Right lobe of liver (tissue), 6 donors: Measurements from ENCODE around the gene SRC. TPM values are rescaled to one million over a fixed set of nuclear protein-coding genes. Genes with fewer than 3 reads are reported as not detected.

Experiments
- ATAC-seq, 4 donors: fragments of 200-7000 bp; cut with Tn5 transposase; one replicate each; pipeline ENCODE4 v1.9.1; 2020; ENCODE audit warnings: mild to moderate bottlenecking in 4 of 4, moderate library complexity in 4 of 4
- DNase-seq, 3 donors: peaks; one replicate each; pipeline ENCODE4 v3.0.0-alpha.2; 2020
- H3K27ac ChIP-seq, 3 donors: fragments of 200-600 bp; one replicate each; pipeline ENCODE4 v1.8.0; 2022
- H3K27me3 ChIP-seq, 2 donors: fragments of 200-600 bp; one replicate each; pipeline ENCODE4 v1.8.0; 2022
- H3K36me3 ChIP-seq, 4 donors: fragments of 200-600 bp; sonication (generic) in 1 of 4; one replicate each; pipeline versions ENCODE4 v1.5.1 to v1.8.0; 2017 to 2022; ENCODE audit warnings: control low read depth in 1 of 4
- H3K4me1 ChIP-seq, 4 donors: fragments of 200-600 bp; sonication (generic) in 1 of 4; one replicate each; pipeline versions ENCODE4 v1.5.1 to v1.8.0; 2017 to 2022; ENCODE audit warnings: control low read depth in 1 of 4
- H3K4me3 ChIP-seq, 3 donors: fragments of 200-600 bp; one replicate each; pipeline ENCODE4 v1.8.0; 2022
- H3K9me3 ChIP-seq, 4 donors: fragments of 200-600 bp; sonication (generic) in 1 of 4; one replicate each; pipeline versions ENCODE4 v1.5.1 to v1.8.0; 2017 to 2022; ENCODE audit warnings: control low read depth in 1 of 4
- POLR2A ChIP-seq: fragments of 450-650 bp; IDR thresholded peaks from one replicate; pipeline ENCODE4 v1.6.1; 2017; ENCODE audit warnings: antibody characterized with exemption, mild to moderate bottlenecking
- WGBS: methylation state at CpG from one replicate; pipeline ENCODE4 v1.1.6; 2018; ENCODE audit warnings: low coverage, low lambda C conversion rate; ENCODE audit not compliant: insufficient coverage; ENCODE audit errors: missing lambda C conversion rate; 5-methylcytosine and 5-hydroxymethylcytosine counted together
- intact Hi-C, 2 donors: fragments of 100-400 bp; cut with DNase I; formaldehyde crosslinking; loops; one replicate each; pipeline versions ENCODE4 v1.11.2 to v1.14.1; 2022
- total RNA-seq, 6 experiments: library from RNA; depleted of rRNA in 2 of 6; stranded (reverse); fragments of >200 nt in 2 of 6; fragmentation: NEBNext Ultra II Directional in 3 of 6; extraction: Animal tissue kit (Norgen Biotek cat#: 25700) in 3 of 6; gene quantifications; one replicate each; pipeline versions ENCODE4 v1.1.0 to v1.2.4, GENCODE V29; 2016 to 2023
- TF ChIP-seq, protein P1 (sequence below), 4 donors: fragments of 200-600 bp in 3 of 4; fragments of 450-650 bp in 1 of 4; IDR thresholded peaks; one replicate each; pipeline versions ENCODE4 v1.5.1 to v1.8.0; 2016 to 2022; ENCODE audit warnings: antibody characterized with exemption in 4 of 4, mild to moderate bottlenecking in 2 of 4
- donor health status: DM: no; HTN: yes; CAD: no.
- donor health status: DM: no; HTN: no; CAD: no.
- donor health status: DM: no; HTN: no; CAD: no.
- donor health status: DM: no; HTN: yes; CAD: no.
- donor health status: DM: no; HTN: yes; CAD: no.

Gene SRC
- total RNA-seq, 6 experiments from 2014 or later = 3.1 to 17.3 (median 11.2) TPM

DNA sequence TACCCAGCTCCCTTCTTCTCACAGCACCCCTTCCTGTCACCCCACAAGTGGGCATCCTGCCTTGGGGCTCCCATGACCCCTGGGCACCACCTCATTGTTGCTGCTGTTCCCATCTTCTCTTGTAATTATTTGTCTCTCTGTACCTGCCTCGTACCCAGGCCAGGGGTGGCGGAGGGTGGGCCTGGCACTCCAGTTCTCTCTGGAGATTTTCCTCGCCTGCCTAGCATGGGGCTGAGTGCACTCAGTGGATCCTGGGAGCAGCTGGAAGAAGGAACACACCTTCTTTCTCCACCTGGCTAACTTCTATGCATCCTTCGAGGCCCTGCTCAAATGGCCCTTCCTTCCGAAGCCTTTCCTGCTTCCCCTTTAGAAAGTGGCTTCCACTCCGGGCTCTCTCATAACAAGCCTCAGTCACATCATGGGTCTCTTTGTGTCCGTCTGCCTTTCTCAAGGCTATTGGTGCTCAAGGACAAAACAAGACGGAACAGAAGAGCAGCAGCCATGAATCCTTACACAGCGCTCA is 79.2 kb downstream of the SRC start:
- Histone ChIP-seq H3K27ac (no peak overlapping the region), H3K4me3 (no peak overlapping the region), H3K36me3 (no peaks in the 10 kb centered on the region), H3K9me3 (no peaks in the 10 kb centered on the region), H3K27me3 (no peaks in the 10 kb centered on the region), H3K4me1 (no peaks in the 10 kb centered on the region)
- no peak for ATAC-seq
- WGBS = 72% methylated on average over 5 of the region's 9 CpGs
- DNase-seq = no peak
- intact Hi-C loops = no loop called here
- TF ChIP-seq POLR2A = no peak
- TF ChIP-seq, protein P1, sequence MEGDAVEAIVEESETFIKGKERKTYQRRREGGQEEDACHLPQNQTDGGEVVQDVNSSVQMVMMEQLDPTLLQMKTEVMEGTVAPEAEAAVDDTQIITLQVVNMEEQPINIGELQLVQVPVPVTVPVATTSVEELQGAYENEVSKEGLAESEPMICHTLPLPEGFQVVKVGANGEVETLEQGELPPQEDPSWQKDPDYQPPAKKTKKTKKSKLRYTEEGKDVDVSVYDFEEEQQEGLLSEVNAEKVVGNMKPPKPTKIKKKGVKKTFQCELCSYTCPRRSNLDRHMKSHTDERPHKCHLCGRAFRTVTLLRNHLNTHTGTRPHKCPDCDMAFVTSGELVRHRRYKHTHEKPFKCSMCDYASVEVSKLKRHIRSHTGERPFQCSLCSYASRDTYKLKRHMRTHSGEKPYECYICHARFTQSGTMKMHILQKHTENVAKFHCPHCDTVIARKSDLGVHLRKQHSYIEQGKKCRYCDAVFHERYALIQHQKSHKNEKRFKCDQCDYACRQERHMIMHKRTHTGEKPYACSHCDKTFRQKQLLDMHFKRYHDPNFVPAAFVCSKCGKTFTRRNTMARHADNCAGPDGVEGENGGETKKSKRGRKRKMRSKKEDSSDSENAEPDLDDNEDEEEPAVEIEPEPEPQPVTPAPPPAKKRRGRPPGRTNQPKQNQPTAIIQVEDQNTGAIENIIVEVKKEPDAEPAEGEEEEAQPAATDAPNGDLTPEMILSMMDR (IDR thresholded peaks at IDR 0.05) = no peak

DNA sequence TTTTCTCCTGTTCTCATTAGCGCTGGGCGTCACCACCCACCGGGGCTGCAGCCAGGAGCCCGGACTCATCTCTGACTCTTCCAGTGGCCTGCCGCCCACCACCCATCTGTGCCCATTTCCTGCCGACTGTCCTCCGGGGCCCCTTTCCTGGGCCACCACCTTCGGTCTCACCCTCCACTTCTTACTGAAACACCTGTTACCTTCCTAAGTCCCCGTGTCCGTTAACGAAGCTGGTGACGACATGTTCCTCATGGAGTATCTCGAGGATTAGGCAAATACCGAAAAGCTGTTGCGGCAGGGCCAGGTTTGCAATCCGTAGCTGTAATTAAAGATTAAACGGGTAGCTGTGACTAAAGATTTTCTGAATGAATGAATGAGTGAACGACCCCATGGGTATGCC is 80.2 kb downstream of the SRC start:
- no peak for TF ChIP-seq POLR2A
- TF ChIP-seq, protein P1 (IDR thresholded peaks at IDR 0.05) = no peak
- no peaks in the 10 kb centered on the region for H3K36me3 ChIP-seq
- DNase-seq (no peak), ATAC-seq (no peak)
- H3K4me1 ChIP-seq = no peaks in the 10 kb centered on the region
- WGBS = 63% methylated on average over 18 of the region's 18 CpGs
- no peak overlapping the region for H3K4me3 ChIP-seq
- H3K27ac ChIP-seq = no peak overlapping the region
- intact Hi-C loops = no loop called here
- H3K9me3 ChIP-seq = no peaks in the 10 kb centered on the region
- no peaks in the 10 kb centered on the region for H3K27me3 ChIP-seq

DNA sequence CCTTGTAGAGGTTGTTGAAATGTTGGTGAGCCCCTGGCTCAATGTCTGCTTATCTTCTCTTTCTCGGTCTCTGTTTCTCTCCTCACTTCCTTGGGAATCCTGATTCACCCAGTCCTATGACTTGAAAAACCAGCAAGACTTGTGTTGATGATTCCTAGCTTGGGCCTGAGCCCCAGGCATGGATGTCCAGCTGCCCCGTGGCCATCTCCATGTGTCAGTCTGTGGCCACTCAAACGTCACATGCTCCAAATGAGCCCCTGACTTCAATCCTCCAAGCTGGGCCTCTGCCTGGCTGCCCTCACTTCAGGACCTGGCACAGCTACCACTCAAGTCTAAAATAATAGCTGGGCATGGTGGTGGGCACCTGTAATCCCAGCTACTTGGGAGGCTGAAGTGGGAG is 81.0 kb downstream of the SRC start:
- no peak for TF ChIP-seq POLR2A
- intact Hi-C loops = no loop called here
- WGBS = 57% methylated on average over 3 of the region's 3 CpGs
- Histone ChIP-seq H3K36me3 (no peaks in the 10 kb centered on the region), H3K4me1 (no peaks in the 10 kb centered on the region), H3K27ac (no peak overlapping the region), H3K27me3 (no peaks in the 10 kb centered on the region), H3K4me3 (no peak overlapping the region), H3K9me3 (no peaks in the 10 kb centered on the region)
- DNase-seq (no peak), ATAC-seq (no peak)

DNA sequence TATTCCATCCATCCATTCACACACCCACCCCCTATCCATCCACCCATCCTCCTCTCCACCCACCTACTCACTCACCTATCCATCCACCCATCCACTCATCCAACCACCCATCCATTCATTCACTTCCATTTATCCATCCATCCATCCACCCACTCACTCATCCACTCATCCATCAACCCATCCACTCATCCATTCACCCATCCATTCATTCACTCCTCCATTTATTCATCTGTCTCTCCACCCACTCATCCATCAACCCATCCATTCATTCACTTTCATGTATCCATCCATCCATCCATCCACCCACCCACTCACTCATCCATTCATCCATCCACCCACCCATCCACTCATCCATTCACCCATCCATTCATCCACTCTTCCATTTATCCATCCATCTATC is 84.1 kb downstream of the SRC start:
- no peak for DNase-seq
- Histone ChIP-seq H3K4me1 (no peaks in the 10 kb centered on the region), H3K4me3 (no peak overlapping the region), H3K27me3 (no peaks in the 10 kb centered on the region), H3K9me3 (no peaks in the 10 kb centered on the region), H3K36me3 (no peaks in the 10 kb centered on the region), H3K27ac (no peak overlapping the region)
- intact Hi-C loops = no loop called here
- TF ChIP-seq POLR2A = no peak
- TF ChIP-seq, protein P1 (IDR thresholded peaks at IDR 0.05) = no peak
- no peak for ATAC-seq

DNA sequence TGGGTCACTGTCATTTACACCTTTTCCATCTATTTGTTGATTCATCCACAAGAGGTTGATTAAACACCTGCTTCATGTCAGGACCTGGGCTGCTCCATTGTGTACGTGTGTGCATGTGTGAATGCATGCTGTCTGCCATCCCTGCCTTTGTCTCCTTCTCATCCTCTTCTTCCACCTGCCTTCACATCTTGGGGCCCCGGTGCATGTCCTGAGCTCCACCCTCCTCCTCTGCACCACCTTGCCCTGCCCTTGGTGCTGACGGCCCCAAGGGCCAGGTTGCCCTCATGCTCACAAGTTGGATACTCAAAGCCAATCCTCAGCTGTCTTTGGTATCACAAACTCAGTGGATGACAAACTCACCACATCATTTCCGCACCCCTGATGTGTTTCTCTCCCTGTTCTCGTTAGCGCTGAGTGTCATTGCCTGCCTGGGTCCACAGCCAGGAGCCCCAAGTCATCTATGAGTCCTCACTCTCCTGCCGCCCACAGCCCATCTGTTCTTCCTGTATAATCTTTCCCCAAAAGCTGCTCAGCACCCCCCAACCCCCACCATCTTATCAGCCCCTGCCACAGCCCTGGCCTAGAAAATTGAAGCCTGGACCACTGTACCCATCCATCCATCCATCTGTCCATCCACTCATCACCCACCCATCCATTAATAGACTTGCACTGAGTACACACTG is 85.0 kb downstream of the SRC start:
- H3K27me3 ChIP-seq = no peaks in the 10 kb centered on the region
- H3K36me3 ChIP-seq = no peaks in the 10 kb centered on the region
- no peak overlapping the region for H3K4me3 ChIP-seq
- no peak for TF ChIP-seq POLR2A
- TF ChIP-seq, protein P1 (IDR thresholded peaks at IDR 0.05) = no peak
- intact Hi-C loops = no loop called here
- 66% methylated on average over 7 of the region's 7 CpGs for WGBS
- no peak for DNase-seq
- no peaks in the 10 kb centered on the region for H3K9me3 ChIP-seq
- no peak for ATAC-seq
- H3K4me1 ChIP-seq = no peaks in the 10 kb centered on the region
- no peak overlapping the region for H3K27ac ChIP-seq
